HG02588 (cell line): ENCODE results near the gene MAGI2.
"Not testable (repeated sequence)": the region's sequence is repeated elsewhere in the genome, so short reads cannot be mapped to it uniquely, and the experiment has no call there.

Experiments used
- ATAC-seq: cut with Tn5 transposase; IDR thresholded peaks from one replicate; pipeline ENCODE4 v1.9.1; 2021; ENCODE audit warnings: mild to moderate bottlenecking, moderate library complexity; ENCODE audit not compliant: unreplicated experiment

The MAGI2 gene

DNA sequence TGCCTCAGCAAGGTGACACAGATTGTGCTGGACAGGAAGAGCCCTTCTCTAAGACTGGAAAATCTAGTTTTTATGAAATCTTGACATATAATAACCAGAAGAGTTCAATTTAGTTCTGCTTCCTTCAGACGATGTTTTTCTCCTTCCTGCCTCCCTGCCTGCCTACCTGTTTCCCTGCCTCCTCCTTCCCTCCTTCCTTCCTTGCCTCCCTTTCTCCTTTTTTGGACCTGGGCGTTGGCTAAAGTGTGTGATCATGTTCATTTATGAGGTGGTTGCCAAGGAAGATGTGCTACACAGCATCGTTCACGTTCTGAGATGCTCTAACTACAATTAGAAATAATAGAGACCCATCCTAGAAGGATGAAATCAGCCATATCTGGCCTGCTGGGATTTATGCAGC lies 1430.3 kb downstream of the MAGI2 start:
- ATAC-seq: no peak

DNA sequence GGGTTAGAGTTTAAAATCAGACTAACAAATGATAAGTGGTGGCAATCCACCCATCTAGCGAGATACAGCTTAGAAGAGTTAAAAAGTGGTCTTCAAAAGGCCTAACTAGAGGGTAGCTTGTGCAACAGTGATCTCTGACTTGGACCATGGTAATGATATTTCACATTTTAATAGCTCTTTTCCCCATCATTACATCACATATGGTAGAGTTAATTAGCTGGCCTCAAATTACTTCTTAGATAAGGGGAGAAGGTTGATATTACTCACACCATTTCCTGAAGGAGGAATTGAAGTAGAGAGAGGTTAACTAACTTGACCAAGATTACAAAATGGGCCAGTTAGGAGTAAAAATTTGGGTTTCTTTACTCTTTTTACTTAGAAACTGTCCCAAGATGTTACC lies 1431.3 kb downstream of the MAGI2 start:
- no peak for ATAC-seq

DNA sequence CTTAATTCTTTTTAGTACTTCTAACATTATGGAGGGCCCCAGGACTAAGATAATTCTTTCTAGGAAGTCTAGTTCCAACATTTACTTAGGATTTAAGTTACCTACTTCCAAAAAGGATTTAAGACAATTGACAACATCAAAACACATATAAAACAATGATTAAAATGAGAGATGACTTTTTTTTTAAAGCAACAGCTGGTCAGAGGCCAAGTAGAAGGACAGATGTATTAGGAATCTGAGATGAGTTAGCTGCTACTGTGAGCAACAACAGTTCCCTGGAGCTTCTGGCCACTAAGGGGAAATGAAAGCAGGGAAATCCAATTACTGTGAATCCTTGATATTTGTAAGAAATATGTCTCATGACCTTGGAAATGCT lies 1432.6 kb downstream of the MAGI2 start:
- ATAC-seq: no peak

DNA sequence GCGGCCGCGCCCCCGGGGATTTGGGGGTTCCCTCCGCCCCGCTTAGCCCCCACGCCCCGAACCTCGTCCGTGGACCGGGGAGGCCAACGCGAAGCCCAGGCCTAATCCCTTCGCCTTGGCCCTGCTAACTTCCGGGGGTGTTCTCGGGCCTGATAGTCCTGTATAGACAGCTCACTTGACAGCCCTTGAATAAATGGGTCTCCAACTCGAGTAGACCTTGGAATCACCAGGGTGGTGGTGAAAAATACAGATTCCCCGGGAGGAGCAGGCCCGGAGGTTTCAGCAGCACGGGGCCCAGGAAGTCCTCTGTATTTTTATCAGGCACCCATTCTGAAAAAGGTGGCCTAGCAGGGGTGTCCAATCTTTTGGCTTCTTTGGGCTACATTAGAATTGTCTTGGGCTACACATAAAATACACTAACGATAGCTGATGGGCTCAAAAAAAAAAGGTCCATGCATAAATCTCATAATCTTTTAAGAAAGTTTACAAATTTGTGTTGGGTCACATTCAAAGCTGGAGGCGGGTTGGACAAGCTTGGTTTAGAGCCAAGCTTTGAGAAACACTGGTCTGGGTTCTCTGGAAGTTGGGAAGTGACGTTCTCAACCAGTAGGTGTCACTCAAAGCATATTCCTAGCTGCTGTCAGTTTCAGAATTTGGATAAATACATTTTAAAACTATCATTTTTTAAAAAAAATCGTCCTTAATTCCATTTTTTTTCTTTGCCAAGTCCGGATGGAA lies 1433.2 kb downstream of the MAGI2 start:
- ATAC-seq: peak; percentile 39

DNA sequence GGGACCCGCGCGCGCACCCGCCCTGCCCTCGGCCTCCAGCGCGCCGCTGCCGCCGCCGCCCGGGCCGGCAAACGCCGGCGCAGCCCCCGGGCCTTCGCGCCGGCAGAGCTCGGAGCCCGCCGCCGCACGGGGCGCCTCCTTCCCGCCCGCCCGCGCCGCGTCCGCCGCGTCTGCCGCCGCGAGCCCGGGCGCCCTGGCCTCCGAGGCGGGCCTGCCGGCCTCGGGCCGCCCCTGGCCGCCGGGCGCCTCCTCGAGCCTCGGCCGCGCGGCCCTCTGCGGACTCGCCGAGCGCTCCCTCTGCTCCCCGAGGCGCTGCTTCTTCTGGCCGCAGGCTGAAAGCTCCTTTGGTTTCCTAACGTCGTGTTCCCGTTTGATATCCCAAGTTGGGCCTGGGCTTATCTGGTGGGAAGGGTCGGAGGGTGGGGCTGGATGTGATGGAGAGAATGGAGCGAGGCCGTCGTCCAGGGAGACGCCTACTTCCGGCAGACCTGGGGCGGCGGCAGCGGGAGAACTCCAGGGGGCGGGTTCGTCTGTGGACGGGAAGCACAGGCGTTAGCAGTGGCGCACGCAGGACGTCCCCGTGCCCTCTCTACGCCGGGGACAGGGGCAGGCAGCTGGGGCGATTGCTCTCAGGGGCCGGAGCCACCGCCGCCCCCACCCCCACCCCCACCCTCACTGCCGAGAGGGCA lies 1433.9 kb downstream of the MAGI2 start:
- peak; percentile 83 for ATAC-seq

DNA sequence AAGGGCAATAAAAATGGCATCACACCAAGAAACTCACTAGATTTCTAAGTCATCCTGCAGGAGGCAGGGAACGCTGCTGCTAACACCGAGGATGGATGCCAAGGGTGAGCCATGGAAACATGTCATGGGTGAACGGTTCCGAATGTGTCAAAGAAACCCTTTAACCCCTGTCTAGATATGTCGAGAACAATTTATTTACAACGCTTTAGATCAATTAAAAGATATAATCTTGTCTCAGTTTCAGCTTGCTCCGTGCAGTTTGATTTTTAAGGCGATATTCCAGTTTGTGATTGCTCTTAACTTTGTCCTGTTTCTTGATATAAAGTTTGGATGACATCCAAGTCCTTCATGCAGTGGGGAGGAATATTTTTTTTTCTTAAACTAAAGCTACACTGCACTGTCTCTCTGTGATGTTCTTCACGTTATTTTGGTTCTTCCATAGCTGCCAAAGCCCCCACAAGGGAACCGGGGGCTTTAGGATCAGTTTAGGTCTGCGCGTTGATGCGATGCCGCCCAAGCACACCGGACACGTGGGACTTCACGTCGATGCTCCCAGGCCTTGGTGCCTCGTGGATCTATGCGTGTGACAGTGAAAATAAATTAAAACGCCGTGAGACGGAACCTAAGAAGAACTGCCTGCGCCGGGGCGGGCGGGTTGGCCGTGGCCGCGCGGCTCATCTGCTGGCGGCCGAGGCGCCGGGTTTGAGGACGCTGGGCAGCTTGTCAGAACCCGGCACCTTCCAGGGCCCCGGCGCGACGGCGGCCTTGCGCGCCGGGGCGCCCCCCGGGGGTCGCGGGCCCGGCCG lies 1434.6 kb downstream of the MAGI2 start:
- peak; percentile 28 for ATAC-seq

DNA sequence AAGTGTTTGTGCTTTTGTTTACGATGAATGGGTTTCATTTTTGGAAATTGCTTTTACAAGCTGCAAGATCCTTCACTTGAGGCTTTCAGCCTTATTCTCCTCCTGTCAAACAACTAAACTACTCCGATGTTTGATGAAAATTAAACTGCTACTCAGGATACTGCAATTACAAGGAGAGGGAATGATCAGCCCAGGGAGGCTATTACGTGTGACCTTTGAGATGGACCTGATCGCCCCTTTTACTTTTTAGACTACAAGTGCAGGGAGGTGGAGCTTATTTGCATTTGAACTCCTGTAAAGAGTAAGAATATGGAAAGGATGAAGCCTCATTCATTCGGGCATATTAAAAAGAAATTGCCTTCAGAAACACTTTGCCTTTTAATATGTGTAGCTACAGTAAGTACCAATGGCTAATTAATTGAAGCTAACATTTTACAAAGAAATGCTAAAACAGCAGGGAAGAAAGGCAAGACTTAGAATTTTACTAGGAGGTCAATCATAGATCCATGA lies 1435.8 kb downstream of the MAGI2 start:
- ATAC-seq: no peak

DNA sequence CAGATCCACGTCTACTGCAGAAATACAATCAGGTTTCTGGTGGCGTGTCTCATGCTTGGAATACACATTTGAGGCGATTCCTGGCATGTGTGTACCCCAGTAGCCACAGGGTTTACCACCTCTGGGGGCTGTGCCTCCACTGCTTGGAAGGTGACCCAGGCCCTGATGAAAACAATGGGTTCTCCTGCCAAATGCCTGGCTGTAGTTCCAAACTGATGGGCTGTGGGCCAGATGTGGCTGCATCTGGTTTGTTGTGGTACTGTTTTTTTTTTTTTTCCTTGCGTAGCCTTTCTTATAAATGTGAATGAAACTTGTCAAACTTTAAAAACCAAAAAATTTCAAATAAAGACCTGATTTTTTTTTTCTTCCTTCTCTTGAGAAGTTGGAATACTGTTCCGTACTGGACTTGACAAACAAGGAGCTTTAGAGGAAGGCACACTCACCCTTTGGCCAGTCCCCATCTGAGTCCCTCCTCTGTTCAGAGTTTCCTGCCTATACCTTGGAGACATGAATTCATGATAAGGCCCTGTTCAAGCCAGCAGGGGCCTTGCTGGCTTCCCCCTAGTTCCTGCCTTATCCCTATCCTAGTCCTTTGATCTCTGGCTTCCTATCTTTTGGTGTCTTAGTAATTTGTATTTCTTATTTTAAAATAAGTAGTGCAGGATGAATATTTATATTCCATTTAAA lies 1437.8 kb downstream of the MAGI2 start:
- ATAC-seq: no peak

DNA sequence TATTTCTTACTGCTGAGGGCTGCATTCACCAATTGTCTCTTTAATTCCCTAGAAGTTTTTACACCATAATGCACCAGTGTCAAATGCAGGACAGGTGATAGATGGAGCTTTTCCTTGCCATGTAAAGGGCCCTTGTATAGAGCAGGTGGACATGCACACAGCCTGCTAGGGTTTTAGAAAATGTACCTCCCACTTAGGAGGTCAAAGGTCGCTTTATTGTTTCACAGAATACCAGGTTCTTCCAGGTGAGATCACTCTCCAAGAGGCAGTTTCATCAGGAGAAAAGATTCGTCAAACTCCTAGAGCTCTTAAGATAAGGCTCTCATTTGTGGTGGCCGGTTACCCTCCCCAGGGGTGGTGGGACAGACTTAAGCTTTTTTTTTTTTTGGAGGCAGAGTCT lies 1439.1 kb downstream of the MAGI2 start:
- no peak for ATAC-seq

DNA sequence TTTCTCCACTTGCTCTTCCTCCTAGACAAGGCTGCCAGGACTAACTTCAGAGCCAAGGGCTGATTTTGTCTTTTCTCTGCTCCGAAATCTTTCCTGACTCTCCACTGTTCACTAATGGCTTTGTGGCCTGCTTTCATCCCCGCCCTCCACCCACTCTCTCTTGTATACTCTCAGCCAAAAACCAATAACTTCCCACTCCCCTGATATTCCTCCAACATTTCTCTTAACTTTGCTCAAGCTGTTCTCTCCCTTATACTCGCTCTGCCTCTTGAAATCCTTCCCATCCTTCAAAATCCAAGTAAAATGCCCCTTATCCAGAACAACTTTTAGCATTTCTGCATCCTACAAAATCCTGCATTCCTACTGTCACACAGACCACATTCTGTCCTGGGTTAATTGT lies 1440.1 kb downstream of the MAGI2 start:
- no peak for ATAC-seq

DNA sequence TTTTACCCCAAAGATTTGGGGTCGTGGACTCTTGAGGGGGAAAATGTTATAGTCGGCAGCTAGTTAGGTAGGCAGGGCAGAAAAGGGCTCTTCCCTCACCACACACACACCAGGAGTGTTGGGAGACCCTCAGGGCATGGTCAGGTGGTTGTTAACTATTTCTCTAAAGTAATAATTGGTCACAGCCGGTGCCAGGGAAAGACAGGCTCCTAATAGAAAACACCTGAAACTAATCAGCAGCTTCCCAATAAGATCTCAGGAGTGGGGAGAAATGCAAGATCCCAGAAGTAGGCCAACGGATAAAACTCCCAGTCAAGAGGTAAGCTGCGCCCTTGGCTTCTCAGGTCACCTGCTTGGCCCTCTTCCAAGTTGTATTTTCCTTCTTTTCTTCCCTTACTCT lies 1441.8 kb downstream of the MAGI2 start:
- ATAC-seq: no peak

DNA sequence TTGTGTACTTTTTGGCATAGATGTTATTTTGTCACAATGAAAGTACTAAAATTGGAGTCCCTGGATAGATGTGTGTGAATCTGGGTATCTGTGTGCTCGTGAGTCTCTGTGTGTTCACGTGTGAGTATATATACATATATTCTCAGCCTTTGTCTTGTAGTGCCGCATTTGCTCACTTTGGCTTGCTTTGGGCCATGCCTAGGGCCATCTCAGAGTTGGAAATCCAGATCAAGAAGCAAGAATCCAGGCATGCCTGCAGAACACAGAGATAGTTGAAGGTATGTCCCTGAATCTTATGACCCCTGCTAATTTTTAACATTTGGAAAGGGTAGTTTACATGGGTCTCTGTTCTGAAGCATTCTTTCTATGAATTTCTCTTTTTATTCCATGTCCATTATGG lies 1446.2 kb downstream of the MAGI2 start:
- ATAC-seq: no peak

DNA sequence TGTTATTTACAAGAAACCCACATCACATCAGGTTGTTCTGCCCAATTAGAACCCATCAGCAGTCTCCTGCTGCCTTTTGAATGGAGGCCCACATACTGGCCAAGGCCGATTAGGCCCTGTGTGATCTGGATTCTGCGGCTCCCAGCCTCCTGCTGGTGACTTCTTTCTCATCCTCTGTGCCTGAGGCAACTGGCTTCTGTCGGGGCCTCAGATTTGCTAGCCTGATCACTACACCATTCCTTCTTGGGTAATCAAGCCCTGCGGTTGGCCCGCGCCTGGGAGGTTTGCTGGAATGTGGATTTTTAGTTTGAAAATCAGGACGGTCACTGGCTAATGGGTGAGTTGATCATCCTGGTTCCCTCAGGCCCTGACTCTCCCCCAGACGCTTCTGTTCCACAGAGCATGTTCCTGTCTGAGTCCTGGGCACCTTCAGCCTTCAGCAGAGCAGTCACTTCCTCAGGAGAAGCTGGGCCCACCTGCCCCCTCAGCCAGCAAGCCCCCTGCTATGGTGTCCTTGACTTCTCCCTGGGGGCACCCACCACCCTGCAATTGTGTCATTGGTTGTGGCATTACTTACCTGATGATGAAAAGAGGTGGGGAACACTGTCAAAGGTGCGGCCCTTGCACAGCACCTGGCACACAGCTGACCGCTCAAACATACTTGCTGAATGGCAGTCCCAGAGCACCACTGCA lies 1447.3 kb downstream of the MAGI2 start:
- ATAC-seq: no peak

DNA sequence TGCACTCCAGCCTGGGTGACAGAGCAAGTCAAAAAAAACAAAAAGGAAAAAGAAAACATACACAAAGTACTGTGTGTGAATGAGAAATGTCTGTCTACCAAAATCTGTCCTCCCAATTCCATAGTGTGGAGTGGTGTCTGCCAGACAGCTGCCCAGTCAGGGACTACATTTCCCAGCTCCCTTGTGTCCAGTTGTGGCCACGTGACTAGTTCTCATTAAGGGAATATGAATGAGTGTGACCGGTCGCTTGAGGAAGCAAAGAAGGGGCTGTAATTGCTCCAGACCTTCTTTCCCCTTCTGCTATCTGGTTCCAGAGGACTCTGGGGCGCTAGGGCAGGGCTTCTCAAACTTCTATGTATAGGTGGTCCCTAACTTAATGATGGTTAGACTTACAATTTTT lies 1450.8 kb downstream of the MAGI2 start:
- ATAC-seq: no peak

DNA sequence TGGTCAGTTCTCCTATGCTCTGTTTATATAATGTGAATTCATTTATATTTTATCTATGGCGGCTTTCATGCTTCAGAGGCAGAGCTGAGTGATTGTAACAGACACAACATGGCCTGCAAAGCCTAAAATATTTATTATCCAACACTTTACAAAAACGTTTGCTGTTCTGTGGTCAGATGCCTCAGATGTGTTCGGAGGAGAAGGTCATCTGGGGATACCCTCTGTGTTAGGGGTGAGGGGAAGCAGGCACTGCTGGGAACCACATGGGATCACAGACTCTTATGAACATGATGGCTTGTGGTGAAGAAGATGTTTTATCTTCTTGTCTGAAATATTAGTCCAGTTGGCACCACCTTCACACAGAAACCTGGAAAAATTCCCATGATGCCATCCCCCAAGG lies 1451.4 kb downstream of the MAGI2 start:
- ATAC-seq: no peak

DNA sequence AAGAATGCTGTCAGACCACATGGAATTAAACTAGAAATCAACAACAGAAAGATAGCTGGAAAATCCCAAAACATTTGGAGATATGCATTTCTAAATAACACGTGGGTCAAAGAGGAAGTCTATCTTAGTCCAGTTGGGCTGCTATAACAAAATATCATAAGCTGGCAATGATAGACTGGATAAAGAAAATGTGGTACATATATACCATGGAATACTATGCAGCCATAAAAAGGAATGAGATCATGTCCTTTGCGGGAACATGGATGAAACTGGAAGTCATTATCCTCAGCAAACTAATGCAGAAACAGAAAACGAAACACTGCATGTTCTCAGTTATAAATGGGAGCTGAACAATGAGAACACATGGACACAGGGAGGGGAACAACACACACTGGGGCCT lies 1454.3 kb downstream of the MAGI2 start:
- not testable (repeated sequence) for ATAC-seq

DNA sequence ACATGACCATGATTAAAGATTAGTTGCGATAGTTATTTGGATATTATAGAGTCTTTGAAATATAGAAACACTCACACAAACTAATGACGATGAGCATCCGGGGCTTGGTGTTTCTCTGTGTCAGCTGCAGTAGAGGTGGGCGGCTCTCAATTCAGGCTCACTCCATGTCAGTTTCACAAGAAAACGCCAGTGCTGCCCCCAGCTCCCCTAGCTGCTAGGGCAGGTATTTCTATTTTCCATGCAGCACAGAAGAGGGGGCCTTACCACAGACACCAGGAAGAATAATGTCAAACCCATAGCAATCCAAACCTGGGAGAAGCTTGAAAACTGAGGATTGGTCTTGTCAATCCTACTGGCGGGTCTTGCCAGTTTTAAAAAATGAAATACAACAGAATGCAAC lies 1457.8 kb downstream of the MAGI2 start:
- ATAC-seq: no peak

DNA sequence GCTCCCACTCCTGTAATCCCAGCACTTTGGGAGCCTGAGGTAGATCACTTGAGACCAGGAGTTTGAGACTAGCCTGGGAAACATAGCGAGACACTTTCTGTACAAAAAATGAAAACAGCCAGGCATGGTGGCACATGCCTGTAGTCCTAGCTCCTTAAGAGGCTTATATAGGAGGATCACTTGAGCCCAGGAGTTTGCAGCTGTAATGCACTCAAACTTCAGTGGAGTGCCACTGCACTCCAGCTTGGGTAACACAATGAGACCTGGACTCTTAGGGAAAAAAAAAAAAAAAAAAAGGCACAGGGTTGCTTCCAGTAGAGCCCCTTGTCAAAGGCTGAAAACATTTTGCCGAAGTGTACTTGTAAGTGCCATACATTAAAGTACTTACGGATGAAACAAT lies 1459.6 kb downstream of the MAGI2 start:
- no peak for ATAC-seq

DNA sequence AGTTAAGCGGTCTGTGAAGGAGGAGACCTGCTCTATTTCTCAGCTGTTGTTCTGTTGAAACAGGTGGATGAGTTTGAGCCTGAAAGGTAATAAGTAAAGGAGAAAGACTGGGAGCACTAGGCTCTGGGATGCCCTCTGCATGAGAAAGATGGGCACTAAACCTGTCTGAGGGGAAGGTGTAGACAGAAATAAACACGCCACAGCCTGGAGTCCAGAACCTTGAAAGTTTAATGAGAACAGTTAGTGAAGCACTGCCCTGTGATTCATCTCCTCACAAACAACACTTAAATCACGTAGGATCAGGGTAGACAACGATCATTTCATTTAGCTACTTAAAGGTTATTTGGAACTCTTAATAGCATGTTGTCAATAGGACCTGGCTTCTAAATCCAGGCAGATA lies 1461.8 kb downstream of the MAGI2 start:
- no peak for ATAC-seq

DNA sequence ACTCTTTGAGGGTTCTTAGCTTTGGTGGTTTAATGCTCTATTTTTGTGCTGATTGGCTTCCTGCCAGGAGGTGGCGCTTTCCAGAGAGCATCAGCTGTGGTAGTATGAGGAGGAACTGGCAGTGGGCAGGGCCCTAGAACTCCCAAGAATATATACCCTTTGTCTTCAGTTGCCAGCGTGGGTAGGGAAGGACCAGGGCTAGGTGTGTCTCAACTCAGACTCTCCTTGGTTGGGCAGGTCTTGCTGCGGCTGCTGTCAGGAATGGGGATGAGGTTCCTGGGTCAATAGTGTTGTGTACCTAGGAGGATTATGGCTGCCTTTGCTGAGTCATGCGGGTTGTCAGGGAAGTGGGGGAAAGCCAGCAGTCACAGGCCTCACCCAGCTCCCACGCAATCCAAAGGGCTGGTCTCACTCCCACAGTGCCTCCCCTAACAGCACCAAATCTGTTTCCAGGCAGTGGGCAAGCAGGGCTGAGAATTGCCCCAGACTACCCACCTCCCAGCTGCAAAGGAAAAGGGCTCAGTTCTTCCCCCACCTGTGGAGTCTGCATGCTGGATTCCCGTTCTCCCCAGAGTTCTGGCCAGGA lies 1463.4 kb downstream of the MAGI2 start:
- no peak for ATAC-seq
